GM12878 (cell line): ENCODE results near the gene USP25. TPM values are rescaled to one million over a fixed set of nuclear protein-coding genes. Genes with fewer than 3 reads are reported as not detected.

Experiments used
- ATAC-seq: fragments of 200-7000 bp; cut with Tn5 transposase; 3 replicates; pipeline ENCODE4 v1.9.1; 2020; ENCODE audit warnings: mild to moderate bottlenecking, moderate library complexity
- BruUV-seq: library from RNA; stranded (reverse); fragments of 400-500 nt; replicated peaks from 2 replicates; lab custom pipeline; 2021; lab: Mats Ljungman, UMichigan
- CTCF ChIA-PET: fragments of 300-600 bp; sonication (Branson Sonifier 250); formaldehyde crosslinking; extraction: SDS; loops from one replicate; lab custom pipeline; 2021; ENCODE audit warnings: inconsistent platforms; lab: Yijun Ruan, JAX
- POLR2A ChIA-PET: fragments of 350-600 bp; formaldehyde crosslinking; extraction: SDS; loops from one replicate; lab custom pipeline; 2021; ENCODE audit warnings: inconsistent platforms; lab: Charles Lee
- RAD21 ChIA-PET: fragments of 300-600 bp; sonication (Branson Sonifier 250); formaldehyde crosslinking; loops from one replicate; lab custom pipeline; 2023; ENCODE audit warnings: antibody characterized with exemption; ENCODE audit not compliant: unreplicated experiment; lab: Charles Lee
- SMC1A ChIA-PET: fragments of 300-600 bp; sonication (Branson Sonifier 250); formaldehyde crosslinking; loops from one replicate; lab custom pipeline; 2023; ENCODE audit not compliant: unreplicated experiment, uncharacterized antibody; lab: Charles Lee
- DNase-seq: peaks from one replicate; pipeline ENCODE4 v3.0.0-alpha.2; 2011; ENCODE audit warnings: low read depth, low spot score
- FAIRE-seq: peaks from 3 replicates; lab custom pipeline; 2011; peaks lifted over from hg19 to GRCh38; lab: Jason Lieb, UNC
- H2AFZ ChIP-seq: 2 replicates; pipeline ENCODE4 v1.6.0; 2011; ENCODE audit warnings: low read depth, low read length, control low read depth; ENCODE audit not compliant: control insufficient read depth
- H3K27ac ChIP-seq: 2 replicates; pipeline ENCODE4 v1.5.1; 2011; ENCODE audit warnings: control low read depth; ENCODE audit not compliant: control insufficient read depth, insufficient read depth
- H3K27me3 ChIP-seq, 2 experiments: replicated peaks in 1 of 2; 2 replicates each; pipeline versions ENCODE4 v1.6.0 to v1.6.1; 2011; ENCODE audit warnings: low read length in 1 of 2; ENCODE audit not compliant: control insufficient read depth in 2 of 2, insufficient read depth in 2 of 2
- H3K36me3 ChIP-seq, 2 experiments: 2 replicates each; pipeline ENCODE4 v1.5.1; 2011; ENCODE audit warnings: low read length in 1 of 2; ENCODE audit not compliant: control insufficient read depth in 2 of 2, insufficient read depth in 2 of 2
- H3K4me1 ChIP-seq: 2 replicates; pipeline ENCODE4 v1.6.1; 2011; ENCODE audit warnings: mild to moderate bottlenecking, low read length, moderate library complexity, mixed read lengths; ENCODE audit not compliant: control insufficient read depth, insufficient read depth
- H3K4me2 ChIP-seq: 2 replicates; pipeline ENCODE4 v1.6.0; 2011; ENCODE audit warnings: control low read depth; ENCODE audit not compliant: control insufficient read depth, insufficient read depth
- H3K4me3 ChIP-seq: fragments of 200-600 bp; sonication (generic); 2 replicates; pipeline ENCODE4 v1.5.1; 2016
- H3K79me2 ChIP-seq: 2 replicates; pipeline ENCODE4 v1.6.0; 2011; ENCODE audit warnings: low read length; ENCODE audit not compliant: control insufficient read depth, insufficient read depth
- H3K9ac ChIP-seq: 2 replicates; pipeline ENCODE4 v1.8.0; 2011; ENCODE audit warnings: low read length, control low read depth, mixed read lengths; ENCODE audit not compliant: control insufficient read depth, insufficient read depth
- H3K9me3 ChIP-seq: replicated peaks from 3 replicates; pipeline ENCODE4 v1.5.1; 2011; ENCODE audit warnings: mild to moderate bottlenecking, low read length; ENCODE audit not compliant: control insufficient read depth, insufficient read depth
- H4K20me1 ChIP-seq: 2 replicates; pipeline ENCODE4 v1.6.0; 2011; ENCODE audit not compliant: control insufficient read depth, insufficient read depth
- BCL3 ChIP-seq: IDR thresholded peaks from 2 replicates; pipeline ENCODE4 v1.6.1; 2011; ENCODE audit warnings: borderline replicate concordance, low read depth, mild to moderate bottlenecking, moderate library complexity, low read length; ENCODE audit not compliant: insufficient read depth, poor library complexity, severe bottlenecking
- EZH2 ChIP-seq: IDR thresholded peaks from 2 replicates; pipeline ENCODE4 v1.6.1; 2012; ENCODE audit warnings: low read depth, mild to moderate bottlenecking, control low read depth, inconsistent platforms, low read length, borderline replicate concordance; ENCODE audit not compliant: control insufficient read depth
- FOS ChIP-seq: IDR thresholded peaks from 3 replicates; pipeline ENCODE4 v1.6.1; 2011; ENCODE audit warnings: borderline replicate concordance; ENCODE audit not compliant: insufficient read length; ENCODE audit errors: extremely low read depth
- GABPA ChIP-seq: IDR thresholded peaks from 2 replicates; pipeline ENCODE4 v1.6.1; 2014; ENCODE audit warnings: antibody characterized with exemption, low read depth, mild to moderate bottlenecking, inconsistent platforms
- NFIC ChIP-seq: IDR thresholded peaks from 2 replicates; pipeline ENCODE4 v1.6.1; 2012; ENCODE audit warnings: low read depth, mild to moderate bottlenecking, inconsistent platforms, low read length, moderate library complexity
- NFYB ChIP-seq: IDR thresholded peaks from 2 replicates; pipeline ENCODE4 v1.6.1; 2011; ENCODE audit warnings: low read depth, mild to moderate bottlenecking, low read length, improper control_type of control experiment, moderate library complexity; ENCODE audit not compliant: insufficient read depth
- NR2C1 ChIP-seq: fragments of 450-650 bp; IDR thresholded peaks from 2 replicates; pipeline ENCODE4 v1.6.1; 2017; ENCODE audit warnings: antibody characterized with exemption, mild to moderate bottlenecking, moderate library complexity
- RFX5 ChIP-seq: IDR thresholded peaks from 2 replicates; pipeline ENCODE4 v1.6.1; 2011; ENCODE audit warnings: low read depth, low read length, improper control_type of control experiment
- STAT3 ChIP-seq: IDR thresholded peaks from 2 replicates; pipeline ENCODE4 v1.6.1; 2011; ENCODE audit warnings: low read depth, low read length, improper control_type of control experiment
- TARDBP ChIP-seq: IDR thresholded peaks from 2 replicates; pipeline ENCODE4 v1.6.1; 2016; ENCODE audit warnings: borderline replicate concordance
- ZBTB40 ChIP-seq: fragments of 450-650 bp; IDR thresholded peaks from 2 replicates; pipeline ENCODE4 v1.6.1; 2016; ENCODE audit warnings: mild to moderate bottlenecking, moderate library complexity, borderline replicate concordance
- ZNF592 ChIP-seq: fragments of 450-650 bp; IDR thresholded peaks from 2 replicates; pipeline ENCODE4 v1.6.1; 2017; ENCODE audit warnings: mild to moderate bottlenecking, moderate library complexity
- WGBS: methylation state at CpG from one replicate; pipeline ENCODE4 v1.1.6; 2016; ENCODE audit warnings: low lambda C conversion rate; ENCODE audit not compliant: insufficient replicate concordance, insufficient coverage; ENCODE audit errors: missing lambda C conversion rate; 5-methylcytosine and 5-hydroxymethylcytosine counted together
- in situ Hi-C: fragments of 300-500 bp; cut with MboI; formaldehyde crosslinking; loops from 9 replicates; pipeline ENCODE4 v1.14.3; 2018; ENCODE audit warnings: mixed read lengths
- intact Hi-C: fragments of 100-400 bp; cut with micrococcal nuclease; formaldehyde crosslinking; loops from one replicate; pipeline ENCODE4 v1.14.2; 2022; ENCODE audit not compliant: unreplicated experiment
- polyA plus RNA-seq, 11 experiments: library from polyadenylated mRNA; depleted of rRNA in 4 of 11; unstranded in 6 of 11; stranded (reverse) in 5 of 11; fragments of >200 nt; fragmentation: Nextera tagmentation in 4 of 11; fragmentation: Illumina TruSeq in 1 of 11; extraction: Ambion mirVana in 4 of 11; extraction: Trizol in 1 of 11; gene quantifications; 1 replicate in 1 of 11; 2 replicates in 10 of 11; pipeline versions ENCODE4 v1.2.1 to v1.2.3, GENCODE V29; 2011 to 2016; ENCODE audit warnings: inconsistent platforms in 2 of 11, missing spikeins in 2 of 11, low read depth in 1 of 11
- total RNA-seq, 4 experiments: library from RNA; depleted of rRNA in 3 of 4; stranded (reverse); fragments of >200 nt in 3 of 4; fragmentation: Illumina TruSeq in 1 of 4; extraction: Trizol in 1 of 4; gene quantifications; 2 replicates each; pipeline versions ENCODE4 v1.2.1 to v1.2.3, GENCODE V29; 2013 to 2021

The USP25 gene
- total and polyA plus RNA-seq, 10 of the 15 experiments (the other 5 are each of a cell fraction or from before 2014, with no cell fraction given), result 1.5 to 31.3 (median 23.4) TPM

- no peaks in the 10 kb centered on the region for H4K20me1 ChIP-seq
- H3K4me1 ChIP-seq, result no peaks in the 10 kb centered on the region
- ChIA-PET RAD21 (no interaction called here), CTCF (interaction anchor here (0.8 to 1.5 kb wide), 4 partner anchors 12 to 63 kb away, joined by 3 to 6 read pairs (median 4); no protein-coding TSS in a partner anchor), POLR2A (no interaction called here), SMC1A (interaction anchor here (0.6 to 2.2 kb wide), 7 partner anchors 9 to 111 kb away, joined by 3 to 8 read pairs (median 4); no protein-coding TSS in a partner anchor)
- DNase-seq, result no peak
- no peak overlapping the region for H2AFZ ChIP-seq
- peaks cover 0 to 3% of the 10 kb centered on the region in 2 experiments; a peak in 1 of 4 replicates for H3K36me3 ChIP-seq
- 33% methylated on average over 1 of the region's 1 CpG for WGBS
- no peak overlapping the region for H3K4me3 ChIP-seq
- no peaks in the 10 kb centered on the region; the same call in 2 of the 3 replicates for H3K9me3 ChIP-seq
- no peaks in the 10 kb centered on the region; the same call in 1 of the 2 replicates for H3K79me2 ChIP-seq
- FAIRE-seq, result no peak
- no peak overlapping the region for H3K27ac ChIP-seq
- no peak overlapping the region for H3K4me2 ChIP-seq
- in situ Hi-C loops (no loop called here), intact Hi-C loops (no loop called here)
- no peaks in the 10 kb centered on the region for H3K27me3 ChIP-seq
- no TSS peak for BruUV-seq
- ATAC-seq, result no peak
- no peak overlapping the region for H3K9ac ChIP-seq
- TF ChIP-seq FOS (no peak), RFX5 (no peak), BCL3 (no peak), NFIC (no peak), NFYB (no peak), STAT3 (no peak), ZBTB40 (no peak), ZNF592 (no peak), NR2C1 (no peak), EZH2 (no peak), TARDBP (no peak), GABPA (no peak)
Observed at GRCh38 chr21:15763359-15763758, 33.6 kb downstream of the USP25 start.
